Measurements from ENCODE around the gene CNTNAP5.

DNA sequence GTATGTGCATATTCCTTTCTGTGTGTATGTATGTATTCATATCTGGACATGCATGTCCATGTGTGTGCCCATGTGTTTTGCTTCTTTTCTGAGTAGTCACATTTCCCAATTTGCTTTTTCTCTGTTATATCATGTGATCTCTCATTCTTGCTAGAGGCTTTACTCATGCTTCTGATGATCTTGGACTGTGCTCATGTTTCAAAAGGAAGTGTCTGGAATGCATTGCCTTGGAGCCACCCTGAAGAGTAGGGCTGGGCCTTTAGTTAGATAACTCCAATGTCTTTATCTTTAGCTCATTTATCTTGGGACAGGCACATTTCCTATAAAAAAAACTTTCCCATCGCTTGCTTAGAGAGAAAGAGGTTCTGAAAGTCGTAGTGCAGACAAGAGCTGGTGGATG lies 859.2 kb downstream of the CNTNAP5 start:
- TF ChIP-seq CTCF (IDR thresholded peaks at IDR 0.05; ENCODE audit: low read depth, low read length) (no peak), EZH2phosphoT487 (IDR thresholded peaks at IDR 0.05; ENCODE audit: low read depth) (no peak)
